K562 treated with DMSO at 1 percent for 24 hours (cell line): ENCODE results near the gene TPPP. TPM values are rescaled to one million over a fixed set of nuclear protein-coding genes. Genes with fewer than 3 reads are reported as not detected.

ENCODE experiments used
- total RNA-seq: library from RNA; unstranded; fragments of 300-600 nt; gene quantifications from 2 replicates; pipeline ENCODE4 v1.2.3, GENCODE V29; 2022; ENCODE audit warnings: low read depth; ENCODE audit not compliant: insufficient read depth

The TPPP gene
- total RNA-seq = 0.34 and 0.50 TPM in 2 replicates

DNA sequence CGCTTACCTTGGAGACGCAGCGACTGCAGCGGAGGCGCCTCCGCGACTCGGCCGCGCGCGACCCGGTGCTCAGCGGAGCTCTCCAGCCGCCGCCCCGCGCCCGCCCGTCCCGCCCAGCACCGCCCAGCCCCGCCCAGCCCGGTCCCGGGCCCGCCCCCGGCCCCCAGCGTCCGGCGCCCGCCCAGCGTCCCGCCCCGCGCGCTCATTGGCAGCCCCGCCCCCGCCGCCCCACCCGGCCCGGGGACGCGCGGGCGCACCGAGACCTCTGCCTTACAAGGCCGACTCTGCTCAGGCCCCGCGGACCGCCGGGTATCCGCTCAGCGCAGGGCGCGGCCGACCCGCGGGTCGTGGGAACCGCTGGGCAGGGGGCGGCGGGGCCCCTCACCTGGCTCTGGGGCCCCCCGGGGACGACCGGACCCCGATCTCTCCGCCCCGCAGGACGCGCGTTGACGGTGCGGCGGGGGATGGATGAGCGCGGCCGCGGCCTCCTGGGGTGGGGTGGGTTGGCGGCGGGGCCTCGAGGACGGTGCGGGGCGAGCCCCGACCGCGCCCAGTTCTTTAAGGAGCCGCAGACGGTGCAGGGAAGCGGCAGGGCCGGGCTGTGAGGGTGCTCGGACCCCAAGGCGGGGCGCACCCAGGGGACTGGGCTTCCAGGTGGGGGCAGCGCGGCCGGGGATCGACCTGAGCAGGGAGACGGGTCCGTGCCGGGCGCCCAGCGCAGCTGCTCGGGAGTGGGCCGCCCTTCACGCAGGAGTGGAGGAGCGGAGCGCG is at the start of gene TPPP:
TPPP (minus strand) TSS at position 82 of the 771 bp plus-strand sequence. CDS start 15,292 bp downstream, outside the sequence.

DNA sequence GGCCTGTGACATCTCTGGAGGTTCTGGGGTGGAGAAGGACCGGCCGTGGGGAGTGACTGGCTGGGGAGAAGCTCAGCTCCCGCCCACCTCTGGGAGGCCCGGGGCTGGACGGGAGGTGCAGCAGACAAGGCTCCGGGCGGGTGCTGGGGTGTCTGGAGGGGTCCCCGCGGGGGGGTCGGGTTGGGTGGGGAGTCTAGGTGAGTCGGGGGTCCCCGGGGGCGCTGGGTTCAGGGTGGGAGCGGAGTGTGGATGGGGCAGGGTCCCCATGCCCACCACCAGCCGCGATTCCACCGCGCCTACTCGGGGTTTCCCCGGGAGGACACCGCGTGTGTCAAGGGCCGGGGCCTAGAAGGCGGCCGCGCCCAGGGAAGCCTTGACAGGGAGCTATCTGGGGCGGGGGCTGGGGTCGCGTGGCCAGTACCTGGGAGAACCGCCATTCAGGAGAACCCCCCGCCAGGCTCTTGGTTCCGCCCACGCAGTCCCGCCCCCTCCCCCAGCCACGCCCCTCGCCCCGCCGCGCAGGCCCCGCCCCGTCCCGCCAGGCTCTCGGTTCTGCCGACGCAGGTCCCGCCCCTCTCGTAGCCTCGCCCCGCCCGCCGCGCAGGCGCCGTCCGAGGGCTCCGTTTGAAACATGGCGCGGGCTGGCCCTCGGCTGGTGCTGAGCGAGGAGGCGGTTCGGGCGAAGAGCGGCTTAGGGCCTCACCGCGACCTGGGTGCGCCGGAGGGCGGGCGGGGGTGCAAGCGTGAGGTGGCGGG is 81.2 kb downstream of the TPPP start, which contains the start of gene CEP72:
CEP72 (plus strand) TSS at position 610 of the 756 bp plus-strand sequence; CDS start at position 632, 22 bp downstream.

Other genes with a start within 250 kb of the TPPP start
- gene SLC9A3, start 168.9 kb downstream of the TPPP start, total RNA-seq = 6.5 and 7.9 TPM in 2 replicates
- gene CEP72, start 81.0 kb downstream of the TPPP start, total RNA-seq = 13.4 and 13.5 TPM in 2 replicates
- not detected in 2 replicates for gene ZDHHC11B, start 91.4 kb upstream of the TPPP start, total RNA-seq
- 0.78 and 1.6 TPM in 2 replicates for gene ZDHHC11, start 157.6 kb upstream of the TPPP start, total RNA-seq
- 33.4 and 34.5 TPM in 2 replicates for gene BRD9, start 199.4 kb upstream of the TPPP start, total RNA-seq
- gene TRIP13, start 199.5 kb upstream of the TPPP start, total RNA-seq = 20.6 and 23.6 TPM in 2 replicates